ENCODE data around the gene CITED1.

DNA sequence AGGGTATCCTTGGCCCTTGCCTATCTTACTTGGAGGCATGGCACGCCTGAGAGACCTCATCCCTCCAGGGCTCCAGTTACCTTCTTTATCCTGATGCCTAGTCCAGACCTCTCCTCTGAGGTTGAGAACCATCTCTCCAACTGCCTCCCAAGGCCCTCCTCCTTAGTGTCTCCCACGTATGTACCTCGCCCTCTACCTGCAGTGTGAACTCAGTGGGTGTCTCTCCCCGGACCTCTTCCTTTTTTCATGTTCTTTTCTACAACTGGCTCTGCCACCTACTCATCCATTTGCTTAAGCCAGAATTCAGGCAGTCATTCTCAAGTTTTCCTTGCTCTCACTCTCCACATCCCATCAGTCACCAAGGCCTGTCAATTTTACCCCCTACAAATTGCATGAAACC, 45.3 kb downstream of the CITED1 start:
- TF ChIP-seq, protein P1, sequence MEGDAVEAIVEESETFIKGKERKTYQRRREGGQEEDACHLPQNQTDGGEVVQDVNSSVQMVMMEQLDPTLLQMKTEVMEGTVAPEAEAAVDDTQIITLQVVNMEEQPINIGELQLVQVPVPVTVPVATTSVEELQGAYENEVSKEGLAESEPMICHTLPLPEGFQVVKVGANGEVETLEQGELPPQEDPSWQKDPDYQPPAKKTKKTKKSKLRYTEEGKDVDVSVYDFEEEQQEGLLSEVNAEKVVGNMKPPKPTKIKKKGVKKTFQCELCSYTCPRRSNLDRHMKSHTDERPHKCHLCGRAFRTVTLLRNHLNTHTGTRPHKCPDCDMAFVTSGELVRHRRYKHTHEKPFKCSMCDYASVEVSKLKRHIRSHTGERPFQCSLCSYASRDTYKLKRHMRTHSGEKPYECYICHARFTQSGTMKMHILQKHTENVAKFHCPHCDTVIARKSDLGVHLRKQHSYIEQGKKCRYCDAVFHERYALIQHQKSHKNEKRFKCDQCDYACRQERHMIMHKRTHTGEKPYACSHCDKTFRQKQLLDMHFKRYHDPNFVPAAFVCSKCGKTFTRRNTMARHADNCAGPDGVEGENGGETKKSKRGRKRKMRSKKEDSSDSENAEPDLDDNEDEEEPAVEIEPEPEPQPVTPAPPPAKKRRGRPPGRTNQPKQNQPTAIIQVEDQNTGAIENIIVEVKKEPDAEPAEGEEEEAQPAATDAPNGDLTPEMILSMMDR (IDR thresholded peaks at IDR 0.05), result no peak
- TF ChIP-seq POLR2A (IDR thresholded peaks at IDR 0.05), result no peak
